ENCODE data around the gene PPP6R3. TPM values are rescaled to one million over a fixed set of nuclear protein-coding genes. Genes with fewer than 3 reads are reported as not detected.

Gene PPP6R3
- total RNA-seq, 1 experiment from 2014 or later, result 138 TPM

- H2BK20ac ChIP-seq (ENCODE audit: low read depth, low read length, poor library complexity, severe bottlenecking), result no peak overlapping the region
- H3K9me3 ChIP-seq (ENCODE audit: control insufficient read depth, low read depth, low read length), result no peaks in the 10 kb centered on the region
- no peak overlapping the region for H3K23ac ChIP-seq (ENCODE audit: insufficient read length, low read depth, low read length)
- H2BK120ac ChIP-seq (ENCODE audit: low read depth, low read length, poor library complexity, severe bottlenecking), result no peak overlapping the region
- no peaks in the 10 kb centered on the region for H3K4me1 ChIP-seq (ENCODE audit: insufficient read depth, low read length)
- Mint-ChIP-seq H3K4me1 (peaks cover 8 to 20% of the 10 kb centered on the region in 2 experiments), H3K9me3 (peaks cover 4 to 14% of the 10 kb centered on the region in 2 experiments; a peak in 4 of 5 replicates), H3K4me3 (no peak overlapping the region), H3K27ac (peak overlapping the region in 1 of 3 experiments; percentile 20; a peak in 3 of 7 replicates), H3K27me3 (ENCODE audit: low read depth) (no peaks in the 10 kb centered on the region), H3K36me3 (ENCODE audit: insufficient read depth in 1 of 3, low read depth in 3 of 3) (peaks cover 27 to 41% (median 40%) of the 10 kb centered on the region in 3 experiments)
- H3K4me2 ChIP-seq (ENCODE audit: insufficient read depth, insufficient read length, low read length), result no peak overlapping the region
- no peak overlapping the region; the same call in 1 of the 2 replicates for H3K14ac ChIP-seq (ENCODE audit: insufficient read depth, low read length)
- H4K8ac ChIP-seq (replicated peaks; ENCODE audit: insufficient read length, low read depth, low read length), result no peak overlapping the region
- no peak overlapping the region for H2BK12ac ChIP-seq (ENCODE audit: insufficient read length, low read depth, low read length)
- no peak overlapping the region for H2BK5ac ChIP-seq (ENCODE audit: insufficient read length, low read length)
- H3K56ac ChIP-seq (ENCODE audit: insufficient read length, low read depth, low read length), result no peak overlapping the region
- no CpG with 5 or more reads among the region's 3 CpGs for WGBS (ENCODE audit: extremely low coverage, insufficient read length, low lambda C conversion rate)
- H4K91ac ChIP-seq (ENCODE audit: insufficient read length, low read depth, low read length), result no peak overlapping the region
- H3K18ac ChIP-seq (ENCODE audit: insufficient read length, low read depth, low read length), result no peak overlapping the region
- no peak overlapping the region for H3T11ph ChIP-seq (ENCODE audit: low read length)
- H4K20me1 ChIP-seq (ENCODE audit: control insufficient read depth, insufficient read depth, insufficient read length), result no peaks in the 10 kb centered on the region
- H3K23me2 ChIP-seq (ENCODE audit: insufficient read length, low read depth, low read length, poor library complexity, severe bottlenecking), result no peaks in the 10 kb centered on the region
- H3K79me1 ChIP-seq (ENCODE audit: insufficient read depth, low read depth, low read length, poor library complexity, severe bottlenecking), result peaks cover 6% of the 10 kb centered on the region
- TF ChIP-seq CTCF (conservative IDR thresholded peaks at IDR 0.05), result no peak
- H2BK15ac ChIP-seq (ENCODE audit: low read depth, low read length), result no peak overlapping the region
- no peak overlapping the region for H3K4ac ChIP-seq (ENCODE audit: low read depth, low read length)
- no peak for DNase-seq
- H4K5ac ChIP-seq (ENCODE audit: insufficient read length, low read depth, low read length), result no peak overlapping the region
- H3K79me2 ChIP-seq (ENCODE audit: insufficient read depth, low read length), result peaks cover 64% of the 10 kb centered on the region
- no peak overlapping the region for H2AK5ac ChIP-seq (ENCODE audit: insufficient read length, low read length)
- no peak overlapping the region for H2AFZ ChIP-seq (ENCODE audit: low read length)
- no peak overlapping the region for H3K27ac ChIP-seq (ENCODE audit: insufficient read length, low read depth, low read length)
- no peak overlapping the region for H3K9ac ChIP-seq (ENCODE audit: extremely low read depth, insufficient read length, low read length)
- H3K27me3 ChIP-seq (ENCODE audit: insufficient read depth, low read length), result no peaks in the 10 kb centered on the region
Measured at GRCh38 chr11:68480852-68481510, 20.4 kb downstream of the PPP6R3 start.

Measured in H9 (cell line).